ENCODE data around the gene FAM20C.

The FAM20C gene

DNA sequence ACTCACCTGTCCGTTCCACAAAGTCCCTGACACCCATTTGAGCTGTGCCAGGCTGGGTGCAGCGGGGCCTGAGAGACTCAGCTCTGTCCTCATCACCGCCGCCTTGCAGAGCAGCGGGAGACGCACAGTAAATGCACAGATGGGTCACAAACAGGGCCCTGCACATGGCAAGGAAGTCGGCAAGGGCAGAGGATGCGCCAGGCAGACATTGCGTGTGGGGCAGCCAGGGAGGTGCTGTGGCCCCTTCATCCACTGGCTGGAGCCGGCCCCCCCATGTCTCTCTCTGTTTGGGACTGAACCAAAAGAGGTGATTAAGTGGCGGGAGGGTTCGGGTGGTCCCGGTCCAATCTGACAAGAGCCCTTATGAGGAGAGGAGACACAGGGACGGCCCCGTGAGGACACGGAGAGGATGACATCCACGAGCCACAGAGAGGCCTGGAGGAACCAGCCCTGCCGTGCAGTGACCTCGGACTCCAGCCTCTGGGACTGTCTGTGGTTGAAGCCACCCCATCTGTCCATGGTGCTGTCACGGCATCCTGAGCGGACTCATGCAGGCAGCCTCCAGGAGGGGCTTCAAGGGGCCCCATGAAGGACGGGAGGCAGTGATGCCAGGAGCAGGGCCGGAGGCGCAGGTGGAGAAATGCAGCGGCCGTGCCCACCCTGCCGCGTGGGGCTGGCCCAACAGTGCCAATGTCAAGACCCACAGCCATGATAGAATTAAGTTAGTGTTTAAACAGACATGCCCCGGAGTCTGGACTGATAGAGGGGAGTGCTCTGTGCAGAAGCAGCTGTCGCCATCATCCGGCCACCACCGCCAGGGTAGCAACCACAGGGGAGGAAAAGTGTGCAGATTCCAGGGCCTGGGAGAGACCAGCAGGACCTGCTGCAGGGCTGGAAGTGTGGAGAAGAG is 69.2 kb downstream of the FAM20C start:
- no peak for DNase-seq

DNA sequence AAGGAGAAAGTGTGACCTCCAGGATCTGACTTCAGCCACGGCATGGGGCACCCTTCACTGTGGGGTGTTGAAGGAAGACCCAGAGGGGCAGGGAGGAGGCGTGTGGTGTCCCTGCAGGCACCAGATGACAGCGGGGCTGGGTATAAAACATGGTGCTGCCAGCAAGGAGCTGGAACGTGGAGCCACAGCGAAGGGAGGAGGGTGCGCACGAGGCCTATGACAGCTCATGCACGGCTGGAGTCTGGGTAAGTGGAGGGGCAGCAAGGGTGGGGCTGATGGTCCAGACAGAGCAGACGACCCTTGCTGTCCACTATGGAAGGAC is 69.8 kb downstream of the FAM20C start:
- DNase-seq: no peak

DNA sequence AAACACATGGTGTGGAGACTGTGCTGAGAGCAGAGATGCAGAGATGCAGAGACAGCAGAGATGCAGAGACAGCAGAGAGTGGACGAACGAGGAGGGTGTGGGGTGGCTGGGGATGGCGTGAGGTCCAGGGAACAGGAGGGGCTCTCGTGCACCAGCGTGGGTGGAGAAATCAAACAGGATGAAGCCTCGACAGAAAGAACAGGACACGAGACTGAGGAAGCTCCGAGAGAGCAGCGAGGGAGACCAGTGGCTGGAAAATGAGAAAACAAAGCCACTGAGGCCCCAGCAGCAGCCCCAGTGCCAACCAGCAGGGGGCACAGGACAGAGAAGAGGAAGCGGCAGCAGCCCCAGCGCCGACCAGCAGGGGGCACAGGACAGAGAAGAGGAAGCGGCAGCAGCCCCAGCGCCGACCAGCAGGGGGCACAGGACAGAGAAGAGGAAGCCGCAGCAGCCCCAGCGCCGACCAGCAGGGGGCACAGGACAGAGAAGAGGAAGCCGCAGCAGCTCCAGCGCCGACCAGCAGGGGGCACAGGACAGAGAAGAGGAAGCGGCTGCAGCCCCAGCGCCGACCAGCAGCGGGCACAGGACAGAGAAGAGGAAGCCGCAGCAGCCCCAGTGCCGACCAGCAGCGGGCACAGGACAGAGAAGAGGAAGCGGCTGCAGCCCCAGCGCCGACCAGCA is 70.4 kb downstream of the FAM20C start:
- DNase-seq: peak; percentile 36 to 56

DNA sequence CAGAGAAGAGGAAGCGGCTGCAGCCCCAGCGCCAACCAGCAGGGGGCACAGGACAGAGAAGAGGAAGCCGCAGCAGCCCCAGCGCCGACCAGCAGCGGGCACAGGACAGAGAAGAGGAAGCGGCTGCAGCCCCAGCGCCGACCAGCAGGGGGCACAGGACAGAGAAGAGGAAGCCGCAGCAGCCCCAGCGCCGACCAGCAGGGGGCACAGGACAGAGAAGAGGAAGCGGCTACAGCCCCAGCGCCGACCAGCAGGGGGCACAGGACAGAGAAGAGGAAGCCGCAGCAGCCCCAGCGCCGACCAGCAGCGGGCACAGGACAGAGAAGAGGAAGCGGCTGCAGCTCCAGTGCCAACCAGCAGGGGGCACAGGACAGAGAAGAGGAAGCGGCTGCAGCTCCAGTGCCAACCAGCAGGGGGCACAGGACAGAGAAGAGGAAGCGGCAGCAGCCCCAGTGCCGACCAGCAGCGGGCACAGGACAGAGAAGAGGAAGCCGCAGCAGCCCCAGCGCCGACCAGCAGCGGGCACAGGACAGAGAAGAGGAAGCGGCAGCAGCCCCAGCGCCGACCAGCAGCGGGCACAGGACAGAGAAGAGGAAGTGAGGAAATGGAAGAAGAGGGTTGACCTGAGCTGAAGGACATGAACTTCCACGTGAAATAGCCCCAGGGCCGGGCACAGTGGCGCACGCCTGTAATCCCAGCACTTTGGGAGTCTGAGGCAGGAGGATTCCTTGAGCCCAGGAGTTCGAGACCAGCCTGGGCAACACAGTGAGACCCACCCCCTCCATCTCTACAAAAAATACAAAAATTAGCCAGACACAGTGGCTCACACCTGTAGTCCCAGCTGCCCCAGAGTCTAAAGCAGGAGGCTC is 71.3 kb downstream of the FAM20C start:
- peak; percentile 8 to 71 for DNase-seq

DNA sequence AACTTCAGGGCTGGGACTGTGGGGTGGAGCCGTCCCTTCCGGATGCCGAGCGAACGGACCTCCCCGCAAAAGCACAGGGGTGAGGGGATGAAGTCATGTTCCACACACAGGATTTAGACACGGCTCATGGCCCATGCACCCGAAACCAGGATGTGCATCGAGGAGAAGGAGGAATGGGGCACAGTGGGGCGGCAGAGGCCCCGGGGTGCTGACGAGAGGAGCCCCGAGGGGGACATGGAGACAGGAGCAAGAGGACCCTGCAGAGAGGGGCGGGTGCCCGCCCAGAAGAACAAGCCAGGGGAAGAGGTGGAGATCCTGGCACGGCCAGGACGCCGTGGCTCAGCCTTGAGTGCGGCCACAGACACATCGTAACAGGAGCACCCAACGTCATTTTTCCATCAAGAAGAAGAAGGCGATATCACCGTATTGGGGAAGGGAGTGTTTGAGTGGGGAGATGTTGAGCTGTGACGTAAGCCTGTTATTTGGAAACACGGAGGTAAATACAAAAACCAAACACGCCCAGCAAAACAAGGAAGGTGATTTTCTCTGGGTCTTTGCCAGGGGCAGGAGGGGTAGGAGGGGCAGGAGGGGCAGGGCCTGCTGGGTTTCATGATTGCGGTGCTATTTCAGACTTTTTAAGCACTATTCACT is 72.3 kb downstream of the FAM20C start:
- DNase-seq: no peak

DNA sequence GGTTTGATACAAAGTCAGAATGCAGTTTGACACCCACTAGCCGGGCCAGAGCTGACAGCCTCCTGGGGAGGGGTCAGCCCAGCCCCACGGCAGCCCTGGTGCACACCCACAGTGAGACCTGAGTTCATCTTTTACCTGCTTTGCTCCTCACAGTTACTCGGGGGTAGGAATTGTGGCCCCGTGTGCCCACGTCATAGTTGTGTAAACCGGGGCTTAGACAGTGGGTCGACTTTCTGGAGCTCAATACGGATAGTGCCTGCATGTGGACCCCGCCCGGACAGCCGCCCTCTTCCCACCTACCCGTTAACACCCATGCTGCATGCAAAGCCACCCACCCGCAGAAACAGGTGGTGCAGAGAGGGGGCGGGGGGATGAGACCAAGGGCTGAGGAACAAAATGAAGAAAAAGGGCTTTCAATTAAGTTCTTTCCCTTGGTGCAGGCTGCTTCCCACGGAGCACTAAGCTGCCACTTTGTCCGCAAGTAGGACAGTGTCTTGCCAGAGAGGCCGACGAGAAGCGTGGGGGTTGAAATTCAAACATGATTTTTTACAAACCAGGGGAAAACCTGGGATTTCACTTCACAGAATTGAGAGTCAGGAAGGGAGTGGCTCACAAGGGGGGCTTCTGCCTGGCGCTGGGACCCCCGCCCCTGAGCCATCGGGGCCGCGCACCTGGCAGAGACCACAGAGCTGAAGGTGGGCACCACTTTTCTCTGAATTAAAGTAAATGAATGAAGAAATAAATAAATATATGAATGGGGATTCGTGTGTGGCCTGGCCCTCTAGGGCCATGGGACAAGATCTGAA is 73.0 kb downstream of the FAM20C start:
- no peak for DNase-seq

DNA sequence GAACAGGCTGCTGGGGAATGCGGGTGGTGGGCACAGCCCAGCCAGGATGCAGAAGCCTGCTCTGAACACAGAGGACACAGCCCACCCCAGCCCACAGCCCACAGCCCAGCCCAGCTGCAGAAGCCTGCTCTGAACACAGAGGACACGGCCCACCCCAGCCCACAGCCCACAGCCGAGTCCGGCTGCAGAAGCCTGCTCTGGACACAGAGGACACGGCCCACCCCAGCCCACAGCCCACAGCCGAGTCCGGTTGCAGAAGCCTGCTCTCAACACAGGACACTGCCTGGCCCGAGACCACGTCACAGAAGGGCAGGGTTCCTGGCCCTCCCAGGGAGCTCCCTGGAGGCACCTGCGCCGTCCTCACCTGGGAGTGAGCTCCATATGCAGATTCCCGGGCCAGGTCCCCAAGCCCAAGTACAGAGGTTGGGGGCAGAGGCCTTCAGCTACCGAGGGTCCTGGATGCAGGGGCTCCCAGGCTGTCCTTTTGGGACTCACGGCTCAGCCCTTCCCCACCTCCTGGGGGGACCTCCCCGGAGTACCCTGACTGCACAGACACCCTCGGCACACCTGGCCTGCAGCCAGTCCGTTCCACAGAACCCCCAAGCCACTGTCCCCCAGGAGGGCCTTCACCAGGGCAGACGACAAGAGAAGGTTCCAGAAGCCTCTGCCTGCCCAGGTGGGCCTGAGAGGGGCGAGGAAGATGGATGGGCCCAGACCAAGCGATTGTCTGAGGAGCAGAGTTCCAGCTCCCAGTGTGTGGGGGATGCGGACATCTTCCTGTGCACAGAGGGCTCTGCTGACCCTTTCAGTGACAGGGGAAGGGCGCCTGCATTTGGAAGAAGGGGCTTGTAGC is 73.9 kb downstream of the FAM20C start:
- DNase-seq: no peak

DNA sequence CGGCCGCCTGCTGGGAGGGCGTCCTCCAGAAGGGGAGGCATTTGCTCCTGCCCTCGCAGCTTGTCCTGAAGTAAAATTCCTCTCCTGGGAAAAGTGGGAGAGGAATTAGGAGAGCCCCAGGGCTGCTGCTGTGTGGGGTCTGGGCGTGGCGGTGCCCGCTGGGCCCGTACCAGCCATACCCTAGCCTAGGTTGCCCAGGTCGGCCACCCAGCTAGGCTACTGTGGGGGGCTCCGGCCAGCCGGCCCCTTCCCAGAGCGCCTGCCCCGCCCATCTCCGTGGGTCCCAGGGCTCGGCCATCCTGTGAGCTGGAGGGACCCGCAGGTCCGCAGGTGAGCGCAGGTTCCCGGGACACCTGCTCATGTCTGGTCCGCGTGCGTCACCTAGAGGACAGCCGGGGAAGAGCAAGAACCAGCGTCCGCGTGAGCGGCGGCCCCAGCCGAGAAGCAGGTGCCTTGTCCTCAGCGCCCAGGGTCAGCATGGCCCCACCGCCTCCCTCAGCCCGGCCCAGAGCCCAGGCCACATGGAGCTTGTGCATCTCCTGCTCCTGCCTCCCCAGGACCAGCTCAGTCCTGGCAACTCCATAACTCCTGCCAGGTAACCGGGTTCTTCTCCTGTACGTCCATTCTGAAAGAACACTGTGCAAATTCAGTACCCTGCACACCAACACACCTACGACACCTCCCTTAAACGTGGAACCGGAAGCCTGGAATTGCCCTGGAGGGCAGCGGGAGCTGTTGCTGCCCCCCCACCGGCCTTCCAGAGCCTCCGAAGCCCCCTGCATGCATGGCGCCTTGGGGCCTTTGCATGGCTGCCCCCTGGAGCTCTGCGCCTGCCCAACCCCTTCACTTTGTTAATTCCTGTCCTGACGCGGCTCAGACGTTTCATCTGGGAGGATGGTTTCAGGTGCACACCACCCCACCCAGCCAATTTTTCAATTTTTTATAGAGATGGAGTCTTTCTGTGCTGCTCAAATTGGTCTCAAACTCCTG is 74.8 kb downstream of the FAM20C start:
- no peak for DNase-seq

DNA sequence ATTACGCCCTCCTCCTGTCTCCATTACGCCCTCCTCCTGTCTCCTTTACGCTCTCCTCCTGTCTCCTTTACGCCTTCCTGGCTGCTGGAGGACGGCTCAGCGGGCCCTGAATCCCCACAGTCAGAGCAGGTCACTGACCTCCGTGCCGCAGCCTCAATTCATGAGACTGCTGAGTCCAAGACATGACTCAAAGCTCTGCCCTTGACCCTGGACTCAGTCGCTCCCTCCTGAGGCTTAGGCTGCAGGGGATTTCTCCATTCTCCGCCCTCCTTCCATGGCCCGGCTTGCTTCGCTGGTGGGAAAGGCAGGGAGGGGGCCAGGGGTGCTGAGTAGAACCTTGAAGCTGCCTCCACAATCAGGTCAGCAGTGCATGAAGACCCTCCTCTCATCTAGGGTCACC is 76.6 kb downstream of the FAM20C start:
- no peak for DNase-seq

DNA sequence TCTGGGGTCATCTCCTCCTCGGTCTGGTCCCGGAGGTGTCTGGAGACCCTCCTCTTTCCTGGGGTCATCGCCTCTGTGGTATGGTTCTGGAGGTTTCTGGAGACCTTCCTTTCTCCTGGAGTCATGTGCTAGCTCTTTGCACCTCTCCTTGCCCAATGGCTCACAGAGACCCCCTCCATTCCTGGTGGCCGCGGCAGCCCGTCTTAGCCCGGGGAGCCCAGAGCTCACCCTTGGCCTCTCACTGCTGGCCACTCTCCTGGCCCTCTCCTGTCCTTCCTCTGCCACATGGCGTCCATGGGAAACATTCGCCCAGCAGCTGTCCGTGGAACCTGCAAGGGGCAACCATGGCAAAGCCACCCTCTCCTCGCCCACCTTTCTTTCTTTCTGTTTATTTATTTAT is 77.3 kb downstream of the FAM20C start:
- DNase-seq: no peak

DNA sequence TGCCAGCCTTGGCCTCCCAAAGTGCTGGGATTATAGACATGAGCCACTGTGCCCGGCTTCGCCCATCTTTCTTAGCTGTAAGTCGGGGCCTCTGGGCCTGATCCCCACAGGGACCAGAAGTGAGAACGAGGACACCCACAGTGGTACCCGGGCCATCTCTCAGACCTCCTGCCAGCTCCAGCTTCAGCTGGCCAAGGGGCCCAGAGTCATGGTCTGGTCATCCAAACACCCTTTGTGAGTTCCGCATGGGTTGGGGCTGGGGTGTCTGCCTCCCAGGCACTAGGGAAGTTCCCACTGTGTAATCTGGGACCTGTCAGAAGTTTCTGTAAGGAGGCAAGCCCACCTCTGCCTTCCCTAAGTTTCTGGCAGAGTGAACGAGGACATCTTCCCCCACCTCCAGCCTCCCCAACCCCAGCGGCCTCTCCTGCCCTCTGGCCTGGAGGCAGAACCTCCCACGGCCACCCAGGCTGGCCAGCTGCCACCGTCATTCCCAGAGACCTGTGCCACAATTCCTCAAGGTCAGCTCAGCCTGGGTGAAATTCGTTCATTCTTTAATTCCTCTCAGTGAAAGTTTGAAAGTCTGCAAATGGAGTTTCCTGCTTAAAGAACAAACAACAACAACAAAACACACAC is 78.1 kb downstream of the FAM20C start:
- DNase-seq: no peak

DNA sequence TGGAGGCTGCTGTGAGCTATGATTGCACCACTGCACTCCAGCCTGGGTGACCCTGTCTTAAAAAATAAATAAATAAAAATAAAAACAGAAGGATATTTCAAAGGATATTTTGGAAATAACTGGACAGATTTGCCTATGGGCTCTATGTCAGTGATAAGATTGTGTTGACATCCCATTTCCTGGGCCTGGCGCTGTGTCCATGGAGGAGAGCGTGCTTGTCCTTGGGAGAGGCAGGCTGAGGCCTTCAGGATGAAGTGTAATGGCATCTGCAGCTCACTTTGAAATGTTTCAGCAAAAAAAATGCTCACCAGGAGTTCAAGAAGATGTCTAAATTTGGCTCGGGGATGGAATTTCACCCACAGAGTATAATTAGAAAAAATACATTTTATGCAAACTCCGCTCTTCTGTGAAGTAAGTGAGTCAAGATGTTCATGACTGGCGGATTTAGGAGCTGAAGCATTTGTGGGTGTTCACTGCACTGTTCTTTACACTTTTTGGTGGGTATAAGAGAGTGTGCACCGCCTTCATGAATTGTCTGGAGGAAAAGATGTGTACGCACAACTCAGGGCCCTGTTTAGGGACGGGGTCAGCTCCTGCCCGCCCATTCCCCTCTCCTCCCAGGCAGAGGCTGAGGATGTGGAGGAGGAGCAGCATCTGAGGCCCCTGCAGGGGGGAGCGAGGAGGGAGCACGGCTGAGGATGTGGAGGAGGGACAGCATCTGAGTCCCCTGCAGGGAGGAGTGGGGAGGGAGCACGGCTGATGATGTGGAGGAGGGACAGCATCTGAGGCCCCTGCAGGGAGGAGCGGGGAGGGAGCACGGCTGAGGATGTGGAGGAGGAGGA is 79.1 kb downstream of the FAM20C start:
- no peak for DNase-seq

DNA sequence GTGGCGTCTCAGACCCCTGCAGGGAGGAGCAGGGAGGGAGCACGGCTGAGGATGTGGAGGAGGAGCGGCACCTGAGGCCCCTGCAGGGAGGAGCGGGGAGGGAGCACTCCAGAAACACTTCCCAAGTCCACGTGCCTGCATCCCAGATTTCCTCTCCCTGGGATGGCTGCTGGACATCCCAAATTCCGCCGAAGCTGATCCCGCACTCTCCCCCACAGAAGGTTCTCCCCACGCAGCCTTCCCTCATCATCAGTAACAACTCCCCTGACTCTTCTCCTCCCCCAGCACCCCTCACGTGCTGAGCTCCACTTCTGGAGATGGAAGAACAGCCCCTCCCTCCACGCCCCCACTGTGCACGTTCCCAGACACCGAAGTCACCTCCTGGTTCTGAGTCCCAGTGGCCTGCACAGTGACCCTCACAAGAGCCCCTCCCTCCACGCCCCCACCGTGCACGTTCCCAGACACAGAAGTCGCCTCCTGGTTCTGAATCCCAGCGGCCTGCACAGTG is 79.8 kb downstream of the FAM20C start:
- no peak for DNase-seq

DNA sequence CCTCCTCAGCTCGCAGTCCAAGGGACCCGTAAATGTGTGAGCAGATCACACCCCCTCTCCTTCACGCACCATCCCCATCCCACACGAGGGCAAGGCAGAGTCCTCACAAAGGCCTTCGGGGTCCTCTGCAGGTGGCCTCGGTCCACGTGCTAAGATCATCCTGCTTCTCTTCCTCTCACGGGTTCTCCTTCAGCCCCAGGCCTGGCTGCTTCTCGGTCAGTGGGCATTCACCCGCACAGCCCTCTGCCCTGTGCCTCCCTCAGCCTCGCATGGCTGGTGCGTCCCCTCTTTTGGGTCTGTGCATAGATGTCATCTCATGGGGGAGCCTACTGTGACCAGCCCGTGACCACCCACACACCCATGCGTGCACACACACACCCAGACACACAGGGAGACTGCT is 80.3 kb downstream of the FAM20C start:
- DNase-seq: no peak

DNA sequence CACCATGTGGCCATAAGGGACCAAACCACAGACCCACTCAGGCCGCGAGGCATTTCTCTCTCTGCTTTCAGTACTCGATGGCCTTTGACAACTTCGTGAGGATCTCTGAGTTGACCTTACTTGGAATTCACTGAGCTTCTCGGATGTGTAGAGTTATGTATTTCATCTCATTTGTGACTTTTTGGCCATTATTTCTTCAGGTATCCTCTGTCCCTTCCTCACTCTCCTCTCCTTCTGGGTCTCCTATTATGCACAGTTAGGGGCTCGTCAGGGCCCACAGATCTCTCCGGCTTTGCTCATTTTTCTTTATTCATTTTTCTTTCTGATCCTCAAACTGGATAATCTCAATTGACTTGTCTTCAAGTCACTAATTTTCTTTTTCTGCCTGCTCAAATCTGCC is 81.0 kb downstream of the FAM20C start:
- no peak for DNase-seq

DNA sequence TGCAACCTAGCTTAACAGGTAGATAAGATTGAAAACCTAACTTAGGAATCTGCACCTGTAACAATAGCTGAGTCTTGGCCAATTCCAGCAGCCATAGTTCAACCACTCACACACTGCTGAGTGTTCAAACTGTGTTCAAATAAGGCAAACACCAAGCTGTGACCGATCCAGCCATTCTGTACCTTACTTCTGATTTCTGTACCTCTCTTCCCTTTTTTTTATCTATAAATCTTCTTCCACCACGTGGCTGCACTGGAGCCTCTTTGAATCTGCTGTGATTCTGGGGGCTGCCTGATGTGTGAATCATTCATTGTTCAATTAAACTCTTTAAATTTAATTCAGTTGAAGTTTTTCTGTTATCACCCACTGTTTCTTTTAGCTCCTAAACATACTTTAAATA is 81.9 kb downstream of the FAM20C start:
- DNase-seq: no peak

DNA sequence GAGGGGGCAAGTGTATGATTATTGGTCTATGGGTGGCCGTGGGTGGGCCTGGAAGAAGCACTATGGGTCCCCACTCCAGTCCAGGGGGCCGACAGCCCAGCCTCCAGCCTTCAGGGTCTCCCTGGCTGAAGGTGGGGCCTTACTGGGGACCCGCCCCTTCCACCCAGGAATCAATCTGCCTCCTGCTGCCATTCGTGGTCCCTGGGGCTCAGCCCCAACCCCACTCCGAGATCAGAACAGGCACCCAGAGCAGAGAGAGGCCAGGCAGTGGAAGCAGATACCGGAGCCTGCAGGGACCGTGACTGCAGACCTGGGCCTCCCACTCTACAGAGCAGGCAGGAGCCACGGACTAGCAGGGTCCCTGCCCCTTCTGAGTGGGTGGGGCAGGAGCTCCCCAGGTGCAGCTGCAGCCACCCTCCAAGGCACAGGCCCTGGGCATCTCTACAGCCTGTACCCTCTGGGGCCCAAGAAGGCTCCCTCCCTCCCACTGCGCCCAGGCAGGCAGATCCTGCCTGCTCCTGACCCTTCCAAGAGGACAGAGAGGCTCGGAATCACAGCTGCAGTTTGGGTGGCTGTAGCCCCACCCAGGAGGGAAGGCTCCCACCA is 84.0 kb downstream of the FAM20C start:
- DNase-seq: no peak

DNA sequence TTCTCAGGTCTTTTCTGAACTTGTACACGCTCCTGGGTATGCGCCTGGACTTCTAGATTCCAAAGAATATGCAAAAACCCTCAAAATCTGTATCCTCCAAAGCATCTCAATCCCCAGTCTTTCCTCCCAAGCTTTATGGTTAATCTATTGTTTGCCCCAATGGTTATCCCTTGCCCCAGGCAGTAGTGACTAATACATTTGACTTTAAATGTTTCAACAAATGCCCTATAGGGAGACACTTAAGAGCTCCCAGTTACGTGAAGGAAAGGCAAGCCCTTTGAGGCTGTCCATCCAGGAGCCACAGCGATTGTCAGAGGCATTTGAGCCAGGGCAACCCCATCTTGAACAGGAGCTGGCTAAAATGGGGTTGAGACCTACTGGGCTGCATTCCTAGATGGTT is 84.9 kb downstream of the FAM20C start:
- no peak for DNase-seq
